Activated CD4-positive, alpha-beta T cell treated with anti-CD3 and anti-CD28 coated beads for 36 hours (primary cell): ENCODE measurements around the gene RABGAP1L. TPM values are rescaled to one million over a fixed set of nuclear protein-coding genes. Genes with fewer than 3 reads are reported as not detected.
"Not testable (repeated sequence)": the region's sequence is repeated elsewhere in the genome, so short reads cannot be mapped to it uniquely, and the experiment has no call there.

Source experiments
- ATAC-seq: fragments of 200-7000 bp; cut with Tn5 transposase; one replicate; pipeline ENCODE4 v1.10.0; 2021; ENCODE audit warnings: mild to moderate bottlenecking, moderate library complexity
- CTCF ChIA-PET: fragments of 350-600 bp; sonication (Branson Sonifier 250); formaldehyde crosslinking; loops from one replicate; lab custom pipeline; 2021; ENCODE audit warnings: antibody characterized with exemption; lab: Charles Lee
- POLR2A ChIA-PET: fragments of 350-600 bp; sonication (Branson Sonifier 250); formaldehyde crosslinking; loops from one replicate; lab custom pipeline; 2021; ENCODE audit warnings: antibody characterized with exemption, inconsistent platforms; lab: Charles Lee
- DNase-seq: peaks from one replicate; pipeline ENCODE4 v3.0.0-alpha.2; 2020
- H3K27ac Mint-ChIP-seq: one replicate; pipeline ENCODE4 v1.8.0; 2021; ENCODE audit warnings: mixed read lengths
- H3K27me3 Mint-ChIP-seq: one replicate; pipeline ENCODE4 v1.8.0; 2021; ENCODE audit warnings: mixed read lengths
- H3K36me3 Mint-ChIP-seq: one replicate; pipeline ENCODE4 v1.8.0; 2021; ENCODE audit warnings: low read depth, mixed read lengths
- H3K4me1 Mint-ChIP-seq: one replicate; pipeline ENCODE4 v1.8.0; 2021; ENCODE audit warnings: mixed read lengths
- H3K4me3 Mint-ChIP-seq: one replicate; pipeline ENCODE4 v1.8.0; 2021; ENCODE audit warnings: mild to moderate bottlenecking, moderate library complexity, mixed read lengths
- H3K9me3 Mint-ChIP-seq: one replicate; pipeline ENCODE4 v1.8.0; 2021; ENCODE audit warnings: low read depth, mixed read lengths
- intact Hi-C, 2 experiments: fragments of 100-400 bp; cut with DNase I in 1 of 2; cut with micrococcal nuclease in 1 of 2; formaldehyde crosslinking; loops; one replicate each; pipeline versions ENCODE4 v1.14.2 to v1.15.1; 2022 to 2024; cut with DNase I, micrococcal nuclease
- total RNA-seq, 2 experiments: library from RNA; stranded (reverse); gene quantifications; one replicate each; pipeline ENCODE4 v1.2.3, GENCODE V29; 2021

Gene RABGAP1L
- total RNA-seq, 2 experiments from 2014 or later = 22.6 to 29.9 TPM

DNA sequence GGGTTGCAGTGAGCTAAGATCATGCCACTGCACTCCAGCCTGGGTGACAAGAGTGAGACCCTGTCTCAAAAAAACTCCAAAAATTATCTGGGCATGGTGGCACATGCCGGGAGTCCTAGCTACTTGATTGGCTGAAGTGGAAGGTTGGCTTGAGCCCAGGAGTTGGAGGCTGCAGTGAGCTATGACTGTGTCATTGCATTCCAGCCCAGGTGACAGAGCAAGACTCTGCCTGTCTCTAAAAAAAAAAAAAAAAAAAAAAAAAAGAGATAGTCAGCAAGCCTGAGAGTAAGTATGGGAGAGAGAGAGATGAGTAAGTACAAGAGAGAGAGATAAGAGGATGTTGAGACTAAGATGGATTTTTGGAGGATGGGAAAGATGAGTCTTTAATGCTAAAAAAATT is 659.6 kb downstream of the RABGAP1L start:
- POLR2A ChIA-PET = interaction anchor here (0.8 kb wide), 1 partner anchor 149 kb away, joined by 3 read pairs; no protein-coding TSS in a partner anchor
- peaks cover 21% of the 10 kb centered on the region for H3K4me1 Mint-ChIP-seq

DNA sequence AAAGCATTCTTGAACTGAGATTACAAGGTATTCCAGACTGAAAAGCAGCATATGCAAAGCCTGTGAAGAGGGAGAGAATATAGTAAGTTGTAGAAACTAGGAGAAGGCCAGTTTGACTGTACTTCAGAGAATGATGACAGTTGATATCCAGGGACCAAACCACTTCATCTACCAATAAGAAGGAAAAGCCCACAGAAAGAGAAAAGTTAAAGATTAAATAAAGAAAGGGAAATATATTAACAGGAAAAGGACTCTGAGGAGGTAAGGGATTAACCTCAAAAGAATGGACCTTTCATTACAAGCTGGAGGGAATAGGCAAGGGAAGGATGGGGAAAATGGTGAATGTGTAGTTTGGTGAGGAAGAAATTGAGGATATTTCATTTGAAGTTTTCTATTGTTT is 660.3 kb downstream of the RABGAP1L start:
- CTCF ChIA-PET = no interaction called here
- H3K4me1 Mint-ChIP-seq = peaks cover 21% of the 10 kb centered on the region
- no peak overlapping the region for H3K27ac Mint-ChIP-seq
- intact Hi-C loops = loop anchor here (5.0 kb wide), 4 partner anchors 53 to 148 kb away; no protein-coding TSS in a partner anchor
- no peak for DNase-seq
- no peaks in the 10 kb centered on the region for H3K27me3 Mint-ChIP-seq
- peaks cover 1% of the 10 kb centered on the region for H3K9me3 Mint-ChIP-seq
- peaks cover 7% of the 10 kb centered on the region for H3K36me3 Mint-ChIP-seq
- H3K4me3 Mint-ChIP-seq = no peak overlapping the region
- no peak for ATAC-seq
- POLR2A ChIA-PET = interaction anchor here (0.8 kb wide), 1 partner anchor 149 kb away, joined by 3 read pairs; no protein-coding TSS in a partner anchor

More for the DNA sequence above, 659.6 kb downstream of the RABGAP1L start:
- Mint-ChIP-seq H3K4me3 (no peak overlapping the region), H3K36me3 (peaks cover 7% of the 10 kb centered on the region), H3K27ac (no peak overlapping the region), H3K27me3 (no peaks in the 10 kb centered on the region), H3K9me3 (peaks cover 1% of the 10 kb centered on the region)
- ATAC-seq = peak; percentile 63
- CTCF ChIA-PET = interaction anchor here (0.9 kb wide), 1 partner anchor 13 kb away, joined by 4 read pairs; no protein-coding TSS in a partner anchor
- intact Hi-C loops = loop anchor here (5.0 kb wide), 4 partner anchors 53 to 148 kb away; no protein-coding TSS in a partner anchor
- peak; percentile 36 for DNase-seq

DNA sequence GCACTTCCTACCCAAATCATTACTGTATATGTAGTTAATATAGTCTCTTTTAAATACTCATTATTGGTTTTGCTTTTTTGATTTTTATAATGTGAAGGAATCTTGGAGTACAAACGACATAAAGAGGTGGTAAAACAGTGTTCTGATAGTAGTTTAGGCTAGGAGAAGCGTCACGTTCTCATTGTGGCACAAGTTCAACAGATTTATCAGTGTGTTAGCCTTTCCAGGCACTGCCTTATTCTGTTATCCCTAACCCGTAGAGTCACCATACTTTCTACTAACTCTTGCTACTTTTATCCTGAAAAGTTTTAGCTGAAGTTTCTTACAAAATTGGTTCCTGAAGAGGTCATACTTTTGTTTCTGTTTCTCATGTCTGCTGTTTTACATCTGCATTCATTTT is 665.8 kb downstream of the RABGAP1L start:
- CTCF ChIA-PET = no interaction called here
- no peak overlapping the region for H3K27ac Mint-ChIP-seq
- no peaks in the 10 kb centered on the region for H3K4me1 Mint-ChIP-seq
- no peak for ATAC-seq
- intact Hi-C loops = loop anchor here in 1 of 2 experiments (1.0 kb wide), 1 partner anchor 8 kb away; no protein-coding TSS in a partner anchor
- POLR2A ChIA-PET = no interaction called here
- no peaks in the 10 kb centered on the region for H3K9me3 Mint-ChIP-seq
- DNase-seq = no peak
- H3K4me3 Mint-ChIP-seq = no peak overlapping the region
- peaks cover 3% of the 10 kb centered on the region for H3K36me3 Mint-ChIP-seq
- H3K27me3 Mint-ChIP-seq = no peaks in the 10 kb centered on the region

DNA sequence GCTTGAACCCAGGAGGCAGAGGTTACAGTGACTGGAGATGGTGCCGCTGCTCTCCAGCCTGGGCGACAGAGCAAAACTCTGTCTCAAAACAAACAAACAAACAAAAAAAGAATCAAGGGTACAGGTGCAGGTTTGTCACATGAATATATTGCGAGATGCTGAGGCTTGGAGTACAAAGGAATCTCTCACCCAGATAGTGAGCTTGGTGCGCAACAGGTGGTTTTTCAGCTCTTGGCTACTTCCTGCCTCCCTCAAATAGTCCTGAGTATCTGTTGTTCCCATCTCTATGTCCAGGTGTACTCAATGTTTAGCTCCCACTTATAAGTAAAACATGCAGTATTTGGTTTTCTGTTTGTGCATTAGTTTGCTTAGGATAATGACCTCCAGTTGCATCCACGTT is 666.5 kb downstream of the RABGAP1L start:
- ChIA-PET POLR2A (no interaction called here), CTCF (no interaction called here)
- Mint-ChIP-seq H3K4me3 (no peak overlapping the region), H3K9me3 (no peaks in the 10 kb centered on the region), H3K36me3 (peaks cover 3% of the 10 kb centered on the region), H3K27me3 (no peaks in the 10 kb centered on the region), H3K27ac (no peak overlapping the region), H3K4me1 (no peaks in the 10 kb centered on the region)
- DNase-seq = no peak
- intact Hi-C loops = loop anchor here in 1 of 2 experiments (1.0 kb wide), 1 partner anchor 7 kb away; no protein-coding TSS in a partner anchor
- no peak for ATAC-seq

DNA sequence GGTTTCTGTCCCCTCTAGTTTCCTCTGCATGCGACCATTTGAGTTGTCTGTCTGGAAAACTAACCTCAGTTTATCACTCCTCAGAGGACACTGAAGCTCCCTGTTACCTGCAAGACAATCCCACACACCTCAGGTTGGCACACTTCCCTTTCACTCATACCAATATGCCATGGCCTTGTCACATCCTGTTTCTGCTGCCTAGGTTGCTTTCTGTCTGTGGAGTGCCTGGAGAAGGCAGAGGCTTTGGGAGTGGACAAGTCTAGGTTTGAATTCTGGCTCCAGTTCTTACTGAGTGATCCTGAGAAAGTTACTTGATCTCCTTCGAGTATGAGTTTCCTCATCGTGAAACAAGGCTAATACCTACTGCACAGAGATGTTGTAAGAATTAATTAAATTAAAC is 668.9 kb downstream of the RABGAP1L start:
- H3K9me3 Mint-ChIP-seq = no peaks in the 10 kb centered on the region
- ChIA-PET CTCF (no interaction called here), POLR2A (no interaction called here)
- H3K27ac Mint-ChIP-seq = no peak overlapping the region
- DNase-seq (no peak), ATAC-seq (no peak)
- no peaks in the 10 kb centered on the region for H3K4me1 Mint-ChIP-seq
- H3K27me3 Mint-ChIP-seq = no peaks in the 10 kb centered on the region
- H3K4me3 Mint-ChIP-seq = no peak overlapping the region
- intact Hi-C loops = no loop called here
- peaks cover 3% of the 10 kb centered on the region for H3K36me3 Mint-ChIP-seq

DNA sequence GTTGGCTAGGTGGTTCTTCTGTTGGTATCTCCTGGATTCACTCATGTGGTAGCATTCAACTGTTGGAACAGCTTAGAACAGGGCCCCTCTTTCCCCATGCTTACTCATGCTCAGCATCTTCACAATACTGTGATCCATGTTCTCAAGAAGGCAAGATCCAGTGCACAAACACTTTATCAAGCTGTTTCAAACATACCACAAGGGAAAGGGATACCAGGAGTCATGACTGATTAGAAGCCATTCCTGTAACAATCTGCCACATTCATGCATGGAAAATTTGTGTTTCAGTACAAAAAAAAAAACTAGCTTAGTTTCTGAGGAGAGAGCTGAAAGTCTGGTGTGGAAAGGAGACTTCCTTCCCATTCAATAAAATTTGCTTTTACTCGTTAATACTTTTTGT is 670.7 kb downstream of the RABGAP1L start:
- ChIA-PET POLR2A (interaction anchor here (0.6 kb wide), 1 partner anchor 395 kb away, joined by 6 read pairs; no protein-coding TSS in a partner anchor), CTCF (no interaction called here)
- H3K27ac Mint-ChIP-seq = no peak overlapping the region
- no peaks in the 10 kb centered on the region for H3K4me1 Mint-ChIP-seq
- no peaks in the 10 kb centered on the region for H3K27me3 Mint-ChIP-seq
- no peak overlapping the region for H3K4me3 Mint-ChIP-seq
- intact Hi-C loops = no loop called here
- no peak for DNase-seq
- H3K9me3 Mint-ChIP-seq = no peaks in the 10 kb centered on the region
- H3K36me3 Mint-ChIP-seq = peaks cover 3% of the 10 kb centered on the region
- ATAC-seq = no peak

DNA sequence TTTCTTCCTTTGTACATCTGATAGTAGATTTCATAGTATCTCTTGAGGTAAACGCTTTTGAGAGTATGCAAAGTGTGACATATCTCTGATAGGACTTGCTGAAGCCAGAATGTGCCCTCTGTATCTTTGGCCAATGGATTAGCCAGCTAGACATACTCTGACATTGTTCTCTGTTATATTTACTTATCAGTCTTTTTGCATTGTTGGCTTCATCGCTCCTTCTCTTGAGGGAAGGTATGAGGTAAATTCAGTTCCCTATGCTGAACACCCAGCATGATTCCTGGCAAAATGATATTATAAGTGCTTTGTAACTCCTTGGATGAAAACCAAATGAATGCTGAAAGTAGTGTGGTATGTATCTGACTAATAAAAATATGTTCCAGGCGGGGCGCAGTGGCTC is 677.2 kb downstream of the RABGAP1L start:
- Mint-ChIP-seq H3K36me3 (no peaks in the 10 kb centered on the region), H3K27me3 (no peaks in the 10 kb centered on the region), H3K4me1 (peaks cover 4% of the 10 kb centered on the region), H3K4me3 (no peak overlapping the region), H3K9me3 (no peaks in the 10 kb centered on the region), H3K27ac (no peak overlapping the region)
- DNase-seq = no peak
- intact Hi-C loops = no loop called here
- POLR2A ChIA-PET = no interaction called here
- no peak for ATAC-seq
- CTCF ChIA-PET = no interaction called here

DNA sequence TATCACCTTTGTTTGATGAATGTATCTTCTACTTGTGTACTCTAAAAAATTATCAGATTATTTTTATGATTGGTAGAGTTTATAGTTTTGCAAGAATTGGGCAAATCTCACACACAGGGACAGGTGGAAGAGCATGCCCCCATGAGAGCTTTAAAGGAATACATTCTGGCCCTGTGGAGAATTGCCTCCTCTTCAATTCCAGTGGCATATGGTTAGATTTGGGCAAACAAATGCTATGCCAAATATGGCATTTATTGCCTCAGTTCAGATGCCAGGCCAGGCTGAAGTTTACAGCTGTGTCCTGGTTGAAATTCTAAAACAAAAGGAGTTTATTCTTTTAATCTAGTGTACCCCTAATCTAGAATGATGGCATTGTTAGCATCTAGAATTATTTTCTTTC is 678.1 kb downstream of the RABGAP1L start:
- ChIA-PET CTCF (interaction anchor here (0.7 kb wide), 1 partner anchor 21 kb away, joined by 3 read pairs; no protein-coding TSS in a partner anchor), POLR2A (no interaction called here)
- Mint-ChIP-seq H3K4me1 (peaks cover 4% of the 10 kb centered on the region), H3K4me3 (no peak overlapping the region), H3K36me3 (no peaks in the 10 kb centered on the region), H3K9me3 (no peaks in the 10 kb centered on the region), H3K27me3 (no peaks in the 10 kb centered on the region), H3K27ac (no peak overlapping the region)
- ATAC-seq = no peak
- intact Hi-C loops = no loop called here
- no peak for DNase-seq

DNA sequence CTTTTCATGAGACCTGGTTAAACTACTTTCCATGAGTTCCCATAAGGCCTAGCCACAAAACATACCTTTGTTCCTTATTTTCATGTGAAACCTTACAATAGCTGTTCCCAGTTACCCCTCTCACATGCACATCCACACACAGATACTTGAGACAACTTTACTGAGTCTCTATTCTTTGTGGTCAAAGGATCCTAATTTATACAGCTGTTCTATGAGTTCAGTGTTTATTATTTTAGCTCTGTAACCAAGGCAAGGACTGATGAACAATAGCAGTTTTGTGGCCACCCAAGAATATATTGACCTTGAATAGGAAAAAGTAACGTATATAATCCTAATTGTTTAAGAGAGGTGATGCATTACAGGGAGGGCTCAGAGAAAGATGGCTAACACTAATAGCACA is 679.9 kb downstream of the RABGAP1L start:
- no peak overlapping the region for H3K4me3 Mint-ChIP-seq
- peaks cover 4% of the 10 kb centered on the region for H3K4me1 Mint-ChIP-seq
- no peaks in the 10 kb centered on the region for H3K27me3 Mint-ChIP-seq
- ATAC-seq (no peak), DNase-seq (no peak)
- CTCF ChIA-PET = no interaction called here
- POLR2A ChIA-PET = no interaction called here
- no peak overlapping the region for H3K27ac Mint-ChIP-seq
- intact Hi-C loops = no loop called here
- H3K36me3 Mint-ChIP-seq = no peaks in the 10 kb centered on the region
- H3K9me3 Mint-ChIP-seq = no peaks in the 10 kb centered on the region

DNA sequence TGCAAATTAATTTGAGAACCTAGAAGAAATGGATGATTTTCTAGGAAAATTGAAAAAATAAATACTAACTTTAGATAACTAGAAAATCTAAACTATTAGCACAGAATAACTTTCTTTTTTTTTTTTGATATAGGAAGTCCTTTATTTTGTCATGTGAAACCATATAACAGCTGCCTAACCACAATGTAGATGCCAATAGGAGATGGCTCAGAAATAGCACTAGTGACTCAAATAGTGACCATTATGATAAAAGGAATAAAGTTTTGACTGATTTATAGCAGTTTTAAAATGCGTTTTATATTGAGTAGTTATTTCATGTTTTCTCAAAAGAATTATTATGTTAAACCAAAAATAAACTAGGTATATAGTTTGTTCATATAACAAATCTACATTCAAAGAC is 682.4 kb downstream of the RABGAP1L start:
- ATAC-seq (no peak), DNase-seq (no peak)
- CTCF ChIA-PET = no interaction called here
- Mint-ChIP-seq H3K4me3 (no peak overlapping the region), H3K27ac (no peak overlapping the region), H3K27me3 (no peaks in the 10 kb centered on the region), H3K4me1 (peaks cover 4% of the 10 kb centered on the region), H3K9me3 (no peaks in the 10 kb centered on the region), H3K36me3 (no peaks in the 10 kb centered on the region)
- intact Hi-C loops = no loop called here
- POLR2A ChIA-PET = no interaction called here

DNA sequence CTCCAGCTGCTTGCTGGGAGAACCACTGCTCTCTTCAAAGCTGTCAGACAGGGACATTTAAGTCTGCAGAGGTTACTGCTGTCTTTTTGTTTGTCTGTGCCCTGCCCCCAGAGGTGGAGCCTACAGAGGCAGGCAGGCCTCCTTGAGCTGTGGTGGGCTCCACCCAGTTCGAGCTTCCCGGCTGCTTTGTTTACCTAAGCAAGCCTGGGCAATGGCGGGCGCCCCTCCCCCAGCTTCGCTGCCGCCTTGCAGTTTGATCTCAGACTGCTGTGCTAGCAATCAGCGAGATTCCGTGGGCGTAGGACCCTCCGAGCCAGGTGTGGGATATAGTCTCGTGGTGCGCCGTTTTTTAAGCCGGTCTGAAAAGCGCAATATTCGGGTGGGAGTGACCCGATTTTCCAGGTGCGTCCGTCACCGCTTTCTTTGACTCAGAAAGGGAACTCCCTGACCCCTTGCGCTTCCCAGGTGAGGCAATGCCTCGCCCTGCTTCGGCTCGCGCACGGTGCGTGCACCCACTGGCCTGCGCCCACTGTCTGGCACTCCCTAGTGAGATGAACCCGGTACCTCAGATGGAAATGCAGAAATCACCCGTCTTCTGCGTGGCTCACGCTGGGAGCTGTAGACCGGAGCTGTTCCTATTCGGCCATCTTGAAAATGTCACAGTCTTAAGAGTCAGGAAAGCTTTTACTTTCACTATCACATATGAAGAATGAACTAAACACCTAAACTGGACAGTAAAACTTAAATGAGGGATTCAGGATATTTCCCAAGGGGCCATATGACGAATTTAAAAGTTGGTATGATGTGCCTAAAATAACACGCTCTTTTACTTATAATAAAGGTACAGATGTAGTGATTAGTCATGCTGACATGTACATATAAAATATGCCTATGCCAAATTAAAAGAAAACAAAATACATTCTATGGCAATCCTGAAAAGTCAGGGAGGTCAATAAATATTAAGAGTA is 689.6 kb downstream of the RABGAP1L start:
- H3K4me1 Mint-ChIP-seq, intact Hi-C loops, POLR2A ChIA-PET: not testable (repeated sequence)

More for the DNA sequence above, 689.6 kb downstream of the RABGAP1L start:
- not testable (repeated sequence) for ATAC-seq, H3K36me3 Mint-ChIP-seq, H3K4me3 Mint-ChIP-seq, DNase-seq, H3K27ac Mint-ChIP-seq, H3K27me3 Mint-ChIP-seq, H3K9me3 Mint-ChIP-seq
- CTCF ChIA-PET = interaction anchor here (0.7 kb wide), 1 partner anchor 1375 kb away, joined by 3 read pairs; no protein-coding TSS in a partner anchor
